ENCODE data around the gene ACACB. TPM values are rescaled to one million over a fixed set of nuclear protein-coding genes. Genes with fewer than 3 reads are reported as not detected.

Gene ACACB
- total RNA-seq, result 9.7 TPM

DNA sequence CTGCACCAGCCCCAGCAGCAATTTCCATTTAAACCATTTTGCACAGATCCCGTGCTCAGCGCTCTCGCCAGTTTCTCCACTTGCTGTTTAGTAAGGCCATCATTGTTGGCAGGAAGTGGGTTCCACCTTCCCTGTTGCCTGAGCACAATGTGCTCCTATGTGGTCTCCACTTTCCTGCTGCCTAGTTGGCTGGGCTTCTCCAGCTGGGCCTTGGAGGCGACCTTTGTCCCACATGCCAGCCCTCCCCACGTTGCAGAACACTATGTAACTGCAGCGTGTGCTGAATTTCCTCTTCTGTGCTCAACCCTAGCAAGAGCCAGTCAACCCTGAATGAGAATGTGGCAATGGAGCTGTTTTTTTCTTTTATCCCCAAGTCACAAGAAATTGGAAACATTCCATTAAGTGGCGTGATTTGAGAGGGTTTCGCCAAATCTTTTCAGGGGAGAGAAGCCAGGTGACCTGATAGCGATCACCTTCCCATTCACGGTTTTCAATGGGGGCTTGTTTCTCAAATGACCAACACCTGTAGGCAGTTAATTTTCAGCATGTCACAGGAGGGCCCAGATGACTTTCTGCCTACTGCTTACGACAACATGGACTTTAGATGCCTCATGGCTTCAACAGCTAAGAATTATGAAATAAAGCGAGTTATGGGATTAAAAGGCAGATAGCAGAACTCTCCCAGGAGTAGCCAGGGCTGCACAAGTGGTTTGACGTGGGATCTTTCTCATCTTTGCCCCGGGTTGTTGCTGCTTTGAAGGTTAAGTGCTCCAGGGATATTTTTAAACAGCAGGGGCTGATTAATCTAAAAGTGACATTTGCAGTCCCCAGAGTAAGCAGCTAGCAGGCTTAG lies at the start of gene ACACB:
Gene ACACB, plus strand, starts transcription at position 830 of the 853 bp plus-strand sequence. CDS start 22,819 bp downstream, outside the sequence.

DNA sequence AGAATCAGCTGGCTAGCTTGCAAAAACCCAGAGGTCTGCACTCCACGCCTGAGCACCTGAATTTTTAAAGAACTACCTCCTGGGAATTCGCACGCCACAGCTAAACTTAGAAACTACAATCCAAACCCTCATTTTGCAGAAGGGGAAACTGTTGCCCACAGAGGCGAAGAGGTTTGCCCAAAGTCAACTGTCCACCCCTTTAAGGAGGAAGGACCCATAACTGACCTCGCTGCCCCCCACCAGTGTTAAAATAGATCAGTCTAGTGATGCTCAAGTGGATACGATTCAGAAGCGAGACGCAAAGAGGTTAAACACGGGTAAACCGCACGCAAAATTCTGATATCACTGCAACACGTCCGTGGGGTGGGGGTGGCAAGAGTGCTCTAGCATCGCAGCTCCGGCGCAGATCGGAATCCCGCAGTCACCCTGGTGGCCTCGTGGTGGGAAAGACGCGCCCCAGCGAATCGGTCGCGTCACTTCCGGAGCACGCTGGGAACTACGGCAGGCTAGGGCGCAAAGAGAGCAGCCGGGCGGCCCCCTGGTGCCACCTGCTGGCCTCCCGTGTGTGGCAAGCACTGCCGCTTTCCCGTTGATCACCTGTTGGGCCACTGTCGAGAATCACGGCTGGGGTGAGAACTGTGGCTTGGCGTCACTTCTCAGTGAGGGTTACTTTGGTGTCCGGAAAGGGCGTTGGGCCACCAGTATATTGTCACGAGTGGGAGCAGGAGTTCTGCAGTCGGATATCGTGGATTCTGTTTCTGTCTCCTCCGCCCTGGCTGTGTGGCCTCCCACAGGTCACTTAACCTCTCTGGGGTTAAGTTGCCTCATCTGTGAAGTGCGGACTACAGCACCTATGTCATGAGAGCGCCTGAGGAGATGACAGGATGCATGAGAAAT lies 23.1 kb upstream of the ACACB start, which contains the start of gene ALKBH2:
Gene ALKBH2, minus strand, starts transcription at position 451 of the 897 bp plus-strand sequence. CDS start 686 bp downstream, outside the sequence.

DNA sequence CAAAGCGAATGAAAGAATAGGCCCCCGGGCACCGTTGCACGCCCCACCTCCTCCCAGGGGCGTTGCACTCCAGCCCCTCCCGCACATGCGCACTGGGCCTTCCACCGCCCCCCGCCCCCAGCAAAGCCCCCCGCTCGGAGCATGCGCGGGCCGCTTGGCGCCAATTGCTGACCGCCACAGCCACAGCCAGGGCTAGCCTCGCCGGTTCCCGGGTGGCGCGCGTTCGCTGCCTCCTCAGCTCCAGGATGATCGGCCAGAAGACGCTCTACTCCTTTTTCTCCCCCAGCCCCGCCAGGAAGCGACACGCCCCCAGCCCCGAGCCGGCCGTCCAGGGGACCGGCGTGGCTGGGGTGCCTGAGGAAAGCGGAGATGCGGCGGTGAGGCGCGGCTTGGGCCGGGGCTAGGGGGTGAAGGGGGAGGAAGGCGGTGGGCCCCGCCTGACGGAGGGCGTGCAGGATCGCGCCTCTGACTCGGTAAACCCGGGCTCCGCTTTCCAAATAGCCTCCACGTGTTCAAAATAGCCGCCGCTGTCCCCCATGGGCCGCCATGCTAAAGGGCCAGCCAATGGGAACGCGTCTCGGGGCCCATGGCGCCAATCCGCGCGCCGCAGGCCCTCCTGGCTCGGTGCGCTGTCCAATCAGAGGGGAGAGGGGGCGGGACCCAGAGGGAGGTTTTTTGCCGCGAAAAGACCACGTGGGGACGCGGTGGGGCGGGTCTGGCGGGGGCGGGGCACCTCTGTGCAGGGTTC lies 18.8 kb upstream of the ACACB start, which contains the start of gene UNG:
Gene UNG, plus strand, starts transcription at position 163 of the 748 bp plus-strand sequence. Its CDS starts 83 bp downstream, at position 246.

DNA sequence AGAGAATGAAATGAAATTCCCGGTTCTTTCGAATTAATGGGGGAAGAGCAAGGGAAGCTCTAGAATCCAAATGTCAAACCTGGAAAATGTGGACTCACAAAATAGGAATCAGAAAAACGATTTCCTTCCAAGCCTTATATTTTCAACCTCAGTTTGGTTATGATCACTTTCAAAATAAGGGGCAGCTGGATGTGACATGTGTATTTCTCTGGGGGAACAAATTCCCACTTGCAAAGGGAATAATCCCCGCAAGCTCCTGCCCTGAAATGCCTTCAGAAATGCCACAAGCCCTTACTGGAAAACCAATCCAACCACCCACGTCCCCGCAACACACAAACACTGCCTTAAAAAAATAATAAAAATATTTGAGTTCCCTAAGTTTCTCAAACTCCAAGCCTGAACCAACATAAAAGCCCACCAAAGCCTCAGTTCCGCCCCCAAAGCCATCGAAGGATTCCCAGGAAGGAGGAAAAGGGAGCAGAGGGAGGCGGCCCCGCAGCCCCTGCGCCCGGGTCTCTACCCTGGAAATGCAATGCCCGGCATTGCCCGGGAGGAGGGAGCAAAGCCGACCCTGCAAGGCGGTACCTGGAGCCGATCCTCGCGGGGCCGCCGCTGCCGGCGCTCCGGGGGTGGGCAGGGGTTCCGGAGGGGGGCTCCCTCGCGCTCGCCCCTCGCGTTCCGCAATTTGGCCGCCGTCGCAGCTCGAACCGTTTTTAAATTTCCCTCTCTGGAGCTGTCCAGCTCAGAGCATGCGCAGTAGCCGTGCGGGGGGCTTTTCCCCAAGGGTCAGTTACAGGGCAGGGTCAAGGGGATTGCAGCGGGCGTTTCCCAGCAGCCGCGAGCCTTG lies 192.4 kb downstream of the ACACB start, which contains the start of gene FOXN4:
Gene FOXN4, minus strand, starts transcription at position 751 of the 847 bp plus-strand sequence. CDS start 963 bp downstream, outside the sequence.

Other genes starting within 250 kb of the ACACB start
- gene DAO, start 236.5 kb upstream of the ACACB start, total RNA-seq, result not detected
- 45.1 TPM for gene SVOP, start 95.5 kb upstream of the ACACB start, total RNA-seq
- 28.8 TPM for gene USP30, start 64.0 kb upstream of the ACACB start, total RNA-seq
- 21.6 TPM for gene ALKBH2, start 23.1 kb upstream of the ACACB start, total RNA-seq
- 25.4 TPM for gene UNG, start 19.0 kb upstream of the ACACB start, total RNA-seq
- 0.94 TPM for gene FOXN4, start 192.7 kb downstream of the ACACB start, total RNA-seq
- 0.31 TPM for gene MYO1H, start 231.3 kb downstream of the ACACB start, total RNA-seq